ENCODE data around the gene CORIN. TPM values are rescaled to one million over a fixed set of nuclear protein-coding genes. Genes with fewer than 3 reads are reported as not detected.
A peak's percentile ranks its signal among the peaks of the same experiment; 100 is the strongest.

The CORIN gene
- total and polyA plus RNA-seq, 11 donors = 5.6 to 130 (median 40.1) TPM

GRCh38 chr4:47643845-47644244 is 194.0 kb downstream of the CORIN start:
- Histone ChIP-seq H3K36me3 (peaks cover 0 to 13% (median 0%) of the 10 kb centered on the region in 9 donors), H3K4me1 (peaks cover 0 to 7% (median 0%) of the 10 kb centered on the region in 12 donors), H3K9me3 (no peaks in the 10 kb centered on the region), H3K27ac (no peak overlapping the region), H3K27me3 (no peaks in the 10 kb centered on the region), H3K4me3 (no peak overlapping the region)
- intact Hi-C loops (cut with DNase I) = no loop called here
- TF ChIP-seq CTCF (IDR thresholded peaks at IDR 0.05) (no peak), POLR2A (IDR thresholded peaks at IDR 0.05) (no peak)
- no peak for ATAC-seq
- WGBS, 4 donors = 67 to 80% (median 79%) methylated on average over 6 of the region's 6 CpGs
- DNase-seq = no peak

GRCh38 chr4:47642985-47643760 is 194.7 kb downstream of the CORIN start:
- intact Hi-C loops (cut with DNase I) = no loop called here
- DNase-seq (no peak), ATAC-seq (peak in 1 of 4 donors; percentile 33)
- Histone ChIP-seq H3K4me3 (no peak overlapping the region), H3K36me3 (peaks cover 0 to 13% (median 0%) of the 10 kb centered on the region in 9 donors), H3K27ac (no peak overlapping the region), H3K4me1 (peaks cover 0 to 7% (median 0%) of the 10 kb centered on the region in 12 donors), H3K9me3 (no peaks in the 10 kb centered on the region), H3K27me3 (no peaks in the 10 kb centered on the region)
- TF ChIP-seq CTCF (IDR thresholded peaks at IDR 0.05) (no peak), POLR2A (IDR thresholded peaks at IDR 0.05) (no peak)
- WGBS, 4 donors = 52 to 74% (median 73%) methylated on average over 7 of the region's 7 CpGs

- 89 to 91% (median 90%) methylated on average over 6 of the region's 6 CpGs for WGBS, 4 donors
- Histone ChIP-seq H3K27me3 (no peaks in the 10 kb centered on the region), H3K9me3 (peaks cover 0 to under 1% (median 0%) of the 10 kb centered on the region in 12 donors), H3K27ac (peak overlapping the region in 1 of 12 donors; percentile 7), H3K36me3 (peaks cover 0 to 13% (median 0%) of the 10 kb centered on the region in 9 donors), H3K4me1 (peaks cover 0 to 7% (median 0%) of the 10 kb centered on the region in 12 donors), H3K4me3 (no peak overlapping the region)
- no peak for ATAC-seq
- intact Hi-C loops (cut with DNase I) = no loop called here
- DNase-seq = no peak
- TF ChIP-seq CTCF (IDR thresholded peaks at IDR 0.05) (no peak), POLR2A (IDR thresholded peaks at IDR 0.05) (no peak)
These were observed 195.6 kb downstream of the CORIN start for GRCh38 chr4:47642191-47642830.

- TF ChIP-seq CTCF (IDR thresholded peaks at IDR 0.05) = no peak
- H3K36me3 ChIP-seq = peaks cover 0 to 13% (median 0%) of the 10 kb centered on the region in 9 donors
- intact Hi-C loops (cut with DNase I) = no loop called here
- WGBS, 4 donors = 36 to 64% (median 45%) methylated on average over 1 of the region's 1 CpG
- H3K4me1 ChIP-seq = peaks cover 0 to 7% (median 0%) of the 10 kb centered on the region in 12 donors
- H3K27me3 ChIP-seq = no peaks in the 10 kb centered on the region
- H3K9me3 ChIP-seq = peaks cover 0 to 5% (median 0%) of the 10 kb centered on the region in 12 donors
- ATAC-seq (peak; percentile 52 to 86 (median 68)), DNase-seq (peak in 2 of 5 donors; percentile 29 to 34)
- peak overlapping the region in 1 of 12 donors; percentile 7 for H3K27ac ChIP-seq
- no peak overlapping the region for H3K4me3 ChIP-seq
These were observed 196.1 kb downstream of the CORIN start for GRCh38 chr4:47641755-47642154.
